ENCODE results near the gene GUCY1B1.
"Not testable (repeated sequence)": the region's sequence is repeated elsewhere in the genome, so short reads cannot be mapped to it uniquely, and the experiment has no call there.

GUCY1B1 gene

GRCh38 chr4:155761916-155762315, 3.1 kb downstream of the GUCY1B1 start:
- DNase-seq (ENCODE audit: low read depth in 1 of 2, low spot score in 1 of 2) = no peak

GRCh38 chr4:155762334-155762733, 3.5 kb downstream of the GUCY1B1 start:
- no peak for DNase-seq (ENCODE audit: low read depth in 1 of 2, low spot score in 1 of 2)

GRCh38 chr4:155763551-155763950, 4.7 kb downstream of the GUCY1B1 start:
- DNase-seq (ENCODE audit: low read depth in 1 of 2, low spot score in 1 of 2) = no peak

- no peak for DNase-seq (ENCODE audit: low read depth in 1 of 2, low spot score in 1 of 2)
These were observed 6.3 kb downstream of the GUCY1B1 start for GRCh38 chr4:155765149-155765548.

- no peak for DNase-seq (ENCODE audit: low read depth in 1 of 2, low spot score in 1 of 2)
These were observed 7.8 kb downstream of the GUCY1B1 start for GRCh38 chr4:155766622-155767021.

- DNase-seq (ENCODE audit: low read depth in 1 of 2, low spot score in 1 of 2) = no peak
These were observed 9.5 kb downstream of the GUCY1B1 start for GRCh38 chr4:155768370-155768769.

- DNase-seq (ENCODE audit: low read depth in 1 of 2, low spot score in 1 of 2) = no peak
These were observed 10.3 kb downstream of the GUCY1B1 start for GRCh38 chr4:155769090-155769489.

GRCh38 chr4:155772459-155773195, 13.8 kb downstream of the GUCY1B1 start:
- no peak for DNase-seq (ENCODE audit: low read depth in 1 of 2, low spot score in 1 of 2)

- no peak for DNase-seq (ENCODE audit: low read depth in 1 of 2, low spot score in 1 of 2)
These were observed 14.5 kb downstream of the GUCY1B1 start for GRCh38 chr4:155773196-155773800.

DNA sequence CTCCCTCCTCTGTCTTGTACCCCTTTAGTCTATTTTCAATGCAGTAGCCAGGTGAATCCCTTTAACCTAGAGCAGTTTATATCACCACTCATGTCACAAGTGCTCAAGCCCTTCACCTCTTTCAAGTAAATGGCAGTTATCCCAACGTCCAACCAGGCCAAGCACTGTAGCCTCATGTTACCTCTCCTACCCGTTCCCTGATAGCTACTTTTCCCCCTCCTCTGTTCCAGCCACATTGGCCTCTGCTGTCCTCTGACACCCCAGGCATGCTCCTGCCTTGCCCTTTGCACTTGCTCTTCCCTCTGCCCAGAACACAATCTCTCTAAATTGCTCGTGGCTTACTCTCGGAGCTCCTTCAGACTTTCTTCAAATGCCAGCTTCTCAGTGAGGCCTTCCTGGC, 15.2 kb downstream of the GUCY1B1 start:
- no peak for DNase-seq (ENCODE audit: low read depth in 1 of 2, low spot score in 1 of 2)

GRCh38 chr4:155777971-155778735, 19.3 kb downstream of the GUCY1B1 start:
- no peak for DNase-seq (ENCODE audit: low read depth in 1 of 2, low spot score in 1 of 2)

DNA sequence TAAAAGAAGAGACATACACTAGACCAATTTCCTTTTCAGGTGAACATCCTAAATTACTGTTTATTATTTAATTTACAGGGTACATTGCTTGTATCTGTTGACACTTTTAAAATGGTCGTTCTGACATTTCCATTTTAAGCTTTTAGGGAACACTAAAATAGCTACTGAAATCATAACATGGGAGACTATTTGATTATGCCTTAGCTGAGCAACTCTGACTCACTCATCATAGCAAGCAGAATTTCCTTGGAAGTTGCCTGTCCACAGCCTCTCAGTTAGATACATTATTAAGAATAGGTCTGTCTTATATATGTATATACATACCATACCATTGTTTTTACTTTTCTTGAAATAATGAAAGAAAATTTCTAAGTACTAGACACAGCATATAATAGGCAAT, 22.0 kb downstream of the GUCY1B1 start:
- DNase-seq (ENCODE audit: low read depth in 1 of 2, low spot score in 1 of 2) = no peak

- DNase-seq (ENCODE audit: low read depth in 1 of 2, low spot score in 1 of 2) = no peak
These were observed 22.5 kb downstream of the GUCY1B1 start for GRCh38 chr4:155781249-155781831.

- DNase-seq (ENCODE audit: low read depth in 1 of 2, low spot score in 1 of 2) = no peak
These were observed 25.8 kb downstream of the GUCY1B1 start for GRCh38 chr4:155784637-155785036.

DNA sequence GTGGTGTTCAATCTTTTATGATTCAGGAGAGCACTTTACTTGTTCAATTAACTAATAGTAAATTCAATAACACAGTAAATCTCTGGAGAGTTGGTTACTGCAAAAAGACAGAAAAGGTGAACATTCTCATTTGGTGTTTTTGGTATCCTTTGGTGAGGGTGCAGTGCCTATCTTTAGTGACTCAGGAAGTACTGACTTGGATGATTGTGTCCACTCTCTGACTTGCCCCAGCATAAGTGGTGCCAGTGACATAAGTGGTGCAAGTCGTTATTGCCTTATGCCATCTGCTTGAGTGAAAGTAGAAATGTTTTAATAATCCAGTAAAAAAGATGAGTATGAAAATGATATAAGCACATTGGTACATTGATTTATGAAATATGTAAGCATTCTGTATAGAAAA, 27.0 kb downstream of the GUCY1B1 start:
- DNase-seq (ENCODE audit: low read depth in 1 of 2, low spot score in 1 of 2) = no peak

GRCh38 chr4:155787113-155787710, 28.4 kb downstream of the GUCY1B1 start:
- no peak for DNase-seq (ENCODE audit: low read depth in 1 of 2, low spot score in 1 of 2)

GRCh38 chr4:155789391-155789790, 30.6 kb downstream of the GUCY1B1 start:
- DNase-seq (ENCODE audit: low read depth in 1 of 2, low spot score in 1 of 2) = no peak

DNA sequence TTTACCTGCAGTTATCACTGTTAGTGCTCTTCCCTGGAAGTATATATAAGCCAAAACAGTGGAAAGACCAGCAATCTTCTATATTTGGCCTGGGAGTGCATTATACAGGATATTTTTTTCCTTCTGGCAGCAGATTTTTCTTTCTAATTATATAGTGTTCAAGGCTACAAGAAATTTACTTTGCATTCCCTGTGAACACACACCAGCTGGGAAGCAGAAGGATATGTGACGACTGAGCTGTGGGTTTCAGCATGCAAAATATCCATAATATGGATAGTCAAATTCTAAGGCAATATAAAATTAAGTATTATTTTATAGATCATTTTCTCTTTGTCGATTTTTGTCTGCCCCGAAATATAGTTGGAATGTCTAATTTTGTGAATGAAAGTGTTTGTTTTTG, 31.2 kb downstream of the GUCY1B1 start:
- no peak for DNase-seq (ENCODE audit: low read depth in 1 of 2, low spot score in 1 of 2)

DNA sequence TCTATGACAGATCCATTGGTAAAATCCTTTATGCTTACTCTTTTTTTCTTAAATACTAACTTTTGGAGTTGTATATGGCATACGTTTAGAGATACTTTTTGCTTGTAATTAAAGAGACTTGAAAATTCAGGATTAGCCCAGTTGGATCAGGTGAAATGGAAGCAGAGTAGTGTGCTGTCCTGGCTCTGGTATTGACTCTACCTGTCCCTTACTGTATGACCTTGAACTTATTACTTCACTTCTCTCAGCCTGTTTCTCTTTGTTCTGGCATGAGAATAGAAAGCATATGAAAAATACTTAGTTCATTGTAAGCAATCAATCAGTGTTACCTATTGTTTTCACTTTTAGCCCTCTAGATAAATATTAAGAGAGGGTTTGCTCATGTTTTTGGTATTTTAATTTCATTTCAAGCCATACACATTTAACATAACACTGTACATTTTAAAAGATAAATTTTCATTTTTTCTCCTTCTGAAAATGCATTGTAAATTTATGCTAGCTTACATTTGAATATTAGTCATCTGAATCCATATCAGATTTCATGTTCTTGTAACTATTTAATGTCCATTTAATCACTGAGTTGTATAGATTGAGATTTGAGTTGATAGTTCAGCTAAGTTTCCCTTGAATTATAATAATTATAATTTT, 35.9 kb downstream of the GUCY1B1 start:
- no peak for DNase-seq (ENCODE audit: low read depth in 1 of 2, low spot score in 1 of 2)

DNA sequence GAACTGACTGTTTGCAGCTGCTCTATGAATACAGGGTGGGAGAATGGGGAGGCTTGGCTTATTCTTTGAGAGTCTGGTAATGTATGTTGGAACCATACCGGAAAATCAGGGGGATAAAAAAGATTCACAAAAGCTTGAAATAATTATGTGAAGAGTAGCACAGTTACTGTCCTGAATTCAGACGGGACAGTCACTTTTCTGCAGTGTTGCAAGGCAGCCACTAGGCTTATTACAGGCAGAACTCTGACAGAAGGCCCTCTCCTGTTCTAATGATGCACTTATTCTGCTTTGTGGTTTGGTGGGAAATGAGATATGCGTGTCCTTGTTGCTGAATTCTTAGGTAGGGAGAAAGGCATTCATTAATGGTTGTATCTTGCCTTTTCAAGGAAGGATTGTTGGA, 37.2 kb downstream of the GUCY1B1 start:
- DNase-seq (ENCODE audit: low read depth in 1 of 2, low spot score in 1 of 2) = no peak

- DNase-seq (ENCODE audit: low read depth in 1 of 2, low spot score in 1 of 2) = not testable (repeated sequence)
These were observed 38.8 kb downstream of the GUCY1B1 start for GRCh38 chr4:155797581-155797980.

Data from stimulated activated CD4-positive, alpha-beta T cell treated with anti-CD3 and anti-CD28 coated beads, Interleukin-15, amount 100 ng/mL, for 1 hour (primary cell).